H9 (cell line): ENCODE results near the gene AAMP. TPM values are rescaled to one million over a fixed set of nuclear protein-coding genes. Genes with fewer than 3 reads are reported as not detected.

Source experiments
- DNase-seq: peaks from one replicate; pipeline ENCODE4 v3.0.0-alpha.2; 2017
- H2AFZ ChIP-seq: one replicate; pipeline ENCODE4 v1.6.1; 2013; ENCODE audit warnings: mild to moderate bottlenecking, low read length, control low read depth, moderate library complexity
- H2AK5ac ChIP-seq: 2 replicates; pipeline ENCODE4 v1.6.1; 2013; ENCODE audit warnings: low read length, control low read depth, mixed read lengths; ENCODE audit not compliant: insufficient read length
- H2BK120ac ChIP-seq: one replicate; pipeline ENCODE4 v1.6.1; 2013; ENCODE audit warnings: low read depth, mild to moderate bottlenecking, low read length, control low read depth, inconsistent platforms; ENCODE audit not compliant: poor library complexity, severe bottlenecking
- H2BK12ac ChIP-seq: 2 replicates; pipeline ENCODE4 v1.6.1; 2013; ENCODE audit warnings: low read length, control low read depth, mixed read lengths, low read depth; ENCODE audit not compliant: insufficient read length
- H2BK15ac ChIP-seq: 2 replicates; pipeline ENCODE4 v1.6.1; 2013; ENCODE audit warnings: low read depth, low read length, control low read depth
- H2BK20ac ChIP-seq: one replicate; pipeline ENCODE4 v1.6.1; 2013; ENCODE audit warnings: low read depth, mild to moderate bottlenecking, low read length, control low read depth, inconsistent platforms; ENCODE audit not compliant: poor library complexity, severe bottlenecking
- H2BK5ac ChIP-seq: 2 replicates; pipeline ENCODE4 v1.6.1; 2013; ENCODE audit warnings: low read length, control low read depth, mixed read lengths; ENCODE audit not compliant: insufficient read length
- H3K14ac ChIP-seq: 2 replicates; pipeline ENCODE4 v1.6.1; 2013; ENCODE audit warnings: low read length, control low read depth; ENCODE audit not compliant: insufficient read depth
- H3K18ac ChIP-seq: 2 replicates; pipeline ENCODE4 v1.6.1; 2013; ENCODE audit warnings: low read depth, mild to moderate bottlenecking, mixed read lengths, low read length, control low read depth; ENCODE audit not compliant: insufficient read length
- H3K23ac ChIP-seq: 2 replicates; pipeline ENCODE4 v1.6.1; 2013; ENCODE audit warnings: low read length, control low read depth, mixed read lengths, low read depth; ENCODE audit not compliant: insufficient read length
- H3K23me2 ChIP-seq: 2 replicates; pipeline ENCODE4 v1.6.1; 2013; ENCODE audit warnings: low read depth, mild to moderate bottlenecking, mixed read lengths, low read length, control low read depth; ENCODE audit not compliant: insufficient read length, poor library complexity, severe bottlenecking
- H3K27ac ChIP-seq: 2 replicates; pipeline ENCODE4 v1.5.1; 2013; ENCODE audit warnings: low read length, control low read depth, mixed read lengths, low read depth; ENCODE audit not compliant: insufficient read length
- H3K27me3 ChIP-seq: 2 replicates; pipeline ENCODE4 v1.6.1; 2013; ENCODE audit warnings: low read length, control low read depth, inconsistent platforms; ENCODE audit not compliant: insufficient read depth
- H3K4ac ChIP-seq: 2 replicates; pipeline ENCODE4 v1.6.1; 2013; ENCODE audit warnings: low read depth, mild to moderate bottlenecking, control low read depth, inconsistent platforms, low read length, moderate library complexity
- H3K4me1 ChIP-seq: 2 replicates; pipeline ENCODE4 v1.6.1; 2013; ENCODE audit warnings: low read length, control low read depth, inconsistent platforms; ENCODE audit not compliant: insufficient read depth
- H3K4me2 ChIP-seq: 2 replicates; pipeline ENCODE4 v1.6.1; 2013; ENCODE audit warnings: low read length, control low read depth, mixed read lengths; ENCODE audit not compliant: insufficient read length, insufficient read depth
- H3K56ac ChIP-seq: 2 replicates; pipeline ENCODE4 v1.6.1; 2013; ENCODE audit warnings: low read depth, mild to moderate bottlenecking, mixed read lengths, low read length, control low read depth; ENCODE audit not compliant: insufficient read length
- H3K79me1 ChIP-seq: 2 replicates; pipeline ENCODE4 v1.6.1; 2013; ENCODE audit warnings: low read depth, mild to moderate bottlenecking, moderate library complexity, low read length, control low read depth, inconsistent platforms; ENCODE audit not compliant: insufficient read depth, poor library complexity, severe bottlenecking
- H3K79me2 ChIP-seq: 2 replicates; pipeline ENCODE4 v1.6.1; 2013; ENCODE audit warnings: low read length, control low read depth, inconsistent platforms; ENCODE audit not compliant: insufficient read depth
- H3K9ac ChIP-seq: 2 replicates; pipeline ENCODE4 v1.6.1; 2013; ENCODE audit warnings: low read length, control low read depth, mixed read lengths; ENCODE audit not compliant: insufficient read length; ENCODE audit errors: extremely low read depth
- H3K9me3 ChIP-seq: one replicate; pipeline ENCODE4 v1.6.1; 2013; ENCODE audit warnings: low read depth, low read length, inconsistent platforms; ENCODE audit not compliant: control insufficient read depth
- H3T11ph ChIP-seq: one replicate; pipeline ENCODE4 v1.6.1; 2013; ENCODE audit warnings: mild to moderate bottlenecking, low read length, control low read depth, inconsistent platforms
- H4K20me1 ChIP-seq: one replicate; pipeline ENCODE4 v1.6.1; 2013; ENCODE audit not compliant: control insufficient read depth, insufficient read length, insufficient read depth
- H4K5ac ChIP-seq: 2 replicates; pipeline ENCODE4 v1.6.1; 2013; ENCODE audit warnings: low read depth, mild to moderate bottlenecking, mixed read lengths, low read length, control low read depth; ENCODE audit not compliant: insufficient read length
- H4K8ac ChIP-seq: replicated peaks from 2 replicates; pipeline ENCODE4 v1.6.1; 2013; ENCODE audit warnings: low read length, control low read depth, mixed read lengths, low read depth; ENCODE audit not compliant: insufficient read length
- H4K91ac ChIP-seq: 2 replicates; pipeline ENCODE4 v1.6.1; 2013; ENCODE audit warnings: low read depth, mild to moderate bottlenecking, moderate library complexity, mixed read lengths, low read length, control low read depth; ENCODE audit not compliant: insufficient read length
- H3K27ac Mint-ChIP-seq, 3 experiments: 2 replicates in 2 of 3; 3 replicates in 1 of 3; pipeline ENCODE4 v1.8.0; 2020 to 2021; ENCODE audit warnings: mixed read lengths in 3 of 3, mild to moderate bottlenecking in 1 of 3, moderate library complexity in 1 of 3
- H3K27me3 Mint-ChIP-seq: 2 replicates; pipeline ENCODE4 v1.8.0; 2021; ENCODE audit warnings: low read depth, mild to moderate bottlenecking, moderate library complexity, mixed read lengths
- H3K36me3 Mint-ChIP-seq, 3 experiments: 2 replicates in 2 of 3; 3 replicates in 1 of 3; pipeline ENCODE4 v1.8.0; 2020 to 2021; ENCODE audit warnings: low read depth in 3 of 3, mixed read lengths in 3 of 3; ENCODE audit not compliant: insufficient read depth in 1 of 3
- H3K4me1 Mint-ChIP-seq, 2 experiments: 2 replicates each; pipeline ENCODE4 v1.8.0; 2020; ENCODE audit warnings: mixed read lengths in 2 of 2
- H3K4me3 Mint-ChIP-seq, 2 experiments: 2 replicates in 1 of 2; 3 replicates in 1 of 2; pipeline ENCODE4 v1.8.0; 2020 to 2021; ENCODE audit warnings: mild to moderate bottlenecking in 2 of 2, mixed read lengths in 2 of 2, moderate library complexity in 1 of 2
- H3K9me3 Mint-ChIP-seq, 2 experiments: 2 replicates in 1 of 2; 3 replicates in 1 of 2; pipeline ENCODE4 v1.8.0; 2020; ENCODE audit warnings: mild to moderate bottlenecking in 2 of 2, mixed read lengths in 2 of 2, moderate library complexity in 1 of 2
- CTCF ChIP-seq: fragments of 200-600 bp; sonication (generic); conservative IDR thresholded peaks from 3 replicates; pipeline ENCODE4 v1.8.0; 2021; ENCODE audit warnings: antibody characterized with exemption, mild to moderate bottlenecking
- WGBS: extraction: QIAGEN DNeasy Blood & Tissue Kit; methylation state at CpG from one replicate; pipeline ENCODE4 v1.1.7; 2013; ENCODE audit warnings: missing lambda C conversion rate, low lambda C conversion rate, mixed read lengths; ENCODE audit not compliant: insufficient read length; ENCODE audit errors: extremely low coverage; 5-methylcytosine and 5-hydroxymethylcytosine counted together
- total RNA-seq: library from RNA; stranded (reverse); gene quantifications from 2 replicates; pipeline ENCODE4 v1.2.1, GENCODE V29; 2021

The AAMP gene
- total RNA-seq, 1 experiment from 2014 or later: 103 TPM

- no peak overlapping the region for H3T11ph ChIP-seq
- no peak overlapping the region for H3K18ac ChIP-seq
- H3K79me2 ChIP-seq: no peaks in the 10 kb centered on the region
- H3K4me3 Mint-ChIP-seq: no peak overlapping the region
- H3K4me1 Mint-ChIP-seq: peaks cover 6 to 8% of the 10 kb centered on the region in 2 experiments
- H2BK5ac ChIP-seq: no peak overlapping the region
- H3K4me1 ChIP-seq: no peaks in the 10 kb centered on the region
- H3K4ac ChIP-seq: no peak overlapping the region
- no peaks in the 10 kb centered on the region for H4K20me1 ChIP-seq
- H3K27ac ChIP-seq: no peak overlapping the region
- peaks cover 2% of the 10 kb centered on the region for H3K27me3 Mint-ChIP-seq
- no peak overlapping the region for H3K9ac ChIP-seq
- no peaks in the 10 kb centered on the region; a peak in 1 of 7 replicates for H3K36me3 Mint-ChIP-seq
- no peak overlapping the region for H4K8ac ChIP-seq
- no peak overlapping the region for H3K14ac ChIP-seq
- no peak overlapping the region for H3K56ac ChIP-seq
- no peak overlapping the region for H2BK15ac ChIP-seq
- no peak overlapping the region for H3K23ac ChIP-seq
- TF ChIP-seq CTCF: no peak
- no peak overlapping the region for H2BK12ac ChIP-seq
- no peaks in the 10 kb centered on the region for H3K23me2 ChIP-seq
- H2BK20ac ChIP-seq: no peak overlapping the region
- DNase-seq: no peak
- H3K4me2 ChIP-seq: no peak overlapping the region
- no peaks in the 10 kb centered on the region for H3K27me3 ChIP-seq
- no peaks in the 10 kb centered on the region for H3K9me3 Mint-ChIP-seq
- H3K79me1 ChIP-seq: no peaks in the 10 kb centered on the region
- no peak overlapping the region for H2AK5ac ChIP-seq
- no peak overlapping the region for H2BK120ac ChIP-seq
- H3K27ac Mint-ChIP-seq: peak overlapping the region in 1 of 3 experiments; percentile 8; a peak in 1 of 7 replicates
- no peak overlapping the region for H2AFZ ChIP-seq
- H4K91ac ChIP-seq: no peak overlapping the region
- no CpG with 5 or more reads among the region's 4 CpGs for whole genome bisulfite sequencing
- no peaks in the 10 kb centered on the region for H3K9me3 ChIP-seq
- H4K5ac ChIP-seq: no peak overlapping the region
Measured at GRCh38 chr2:218300141-218300540, 30.2 kb upstream of the AAMP start.
